ENCODE measurements around the gene PCCA.
A peak's percentile ranks its signal among the peaks of the same experiment; 100 is the strongest.
"Not testable (repeated sequence)": the region's sequence is repeated elsewhere in the genome, so short reads cannot be mapped to it uniquely, and the experiment has no call there.

PCCA gene

DNA sequence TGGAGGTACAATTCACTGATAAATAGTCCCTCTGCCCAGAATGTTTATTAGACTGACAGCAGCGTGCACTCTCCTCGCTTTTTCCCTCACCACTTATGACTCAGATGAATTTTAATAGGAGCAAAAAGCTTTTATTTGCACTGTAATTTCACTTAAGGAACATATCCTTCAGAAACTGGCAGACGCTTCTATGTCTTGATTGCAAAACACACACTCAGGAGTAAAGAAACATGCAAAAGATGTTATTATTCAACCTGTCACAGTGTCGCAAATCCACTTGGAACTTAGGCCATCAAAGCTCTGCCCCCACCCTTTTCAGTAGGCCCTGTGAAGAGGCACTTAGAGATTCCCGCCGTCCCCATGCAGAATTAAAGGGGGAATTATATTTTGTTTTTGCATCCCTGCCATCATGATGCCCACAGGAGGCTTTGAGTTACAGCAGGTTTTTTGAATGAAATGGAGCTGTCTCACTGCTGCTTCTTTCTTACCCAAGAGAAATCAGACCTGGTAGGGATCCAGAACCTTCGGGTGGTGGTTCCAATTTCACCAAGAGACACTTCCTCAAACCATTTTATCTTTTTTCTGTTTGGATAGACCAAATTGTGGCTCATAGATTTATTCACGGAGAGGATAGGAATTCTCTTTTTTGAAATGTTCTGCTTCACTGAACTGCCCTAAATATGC, 425.2 kb downstream of the PCCA start:
- DNase-seq = no peak

DNA sequence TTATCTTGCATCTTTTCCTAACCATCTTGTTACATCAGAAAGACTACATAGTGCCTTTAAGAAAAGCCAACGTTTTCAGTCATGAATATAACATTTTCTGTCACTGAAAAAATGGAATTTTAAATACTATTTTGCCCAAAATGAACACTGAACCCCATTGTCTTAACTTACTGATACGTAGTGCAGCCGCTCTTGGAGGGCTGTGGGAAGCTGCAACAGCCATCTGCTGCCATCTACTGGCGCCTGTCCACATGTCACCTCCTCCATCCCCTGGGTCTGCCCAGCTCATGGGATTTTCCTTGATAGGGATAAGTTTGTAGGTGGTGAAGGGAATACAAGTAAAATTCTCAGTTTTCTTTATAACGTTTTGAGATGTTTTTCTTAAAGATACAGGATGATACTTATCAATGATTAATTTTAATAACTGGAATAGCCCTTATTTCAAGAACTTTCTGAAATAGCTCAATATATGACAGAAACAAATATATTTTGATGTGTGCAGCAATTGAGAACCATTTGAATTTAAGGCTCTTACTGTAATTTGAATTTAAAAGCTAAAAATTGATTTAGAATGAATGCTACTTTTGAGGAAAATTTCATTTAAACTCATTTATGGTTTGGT, 426.0 kb downstream of the PCCA start:
- peak; percentile 62 to 68 for DNase-seq

DNA sequence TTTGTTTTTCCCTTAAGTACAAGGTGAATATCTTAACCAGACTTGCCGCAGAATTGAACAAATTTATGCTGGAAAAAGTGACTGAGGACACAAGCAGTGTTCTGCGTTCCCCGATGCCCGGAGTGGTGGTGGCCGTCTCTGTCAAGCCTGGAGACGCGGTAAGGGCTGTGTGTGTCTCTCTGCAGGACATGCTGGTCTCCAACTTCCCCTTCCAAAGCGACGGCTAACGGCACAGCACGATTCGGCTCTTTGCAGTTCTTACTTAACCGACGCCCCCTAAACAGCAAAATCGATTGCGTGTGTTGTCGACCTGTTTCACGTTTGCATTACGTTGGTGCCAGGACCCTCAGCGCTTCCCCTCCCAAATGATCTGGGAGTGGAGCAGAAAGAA, 426.5 kb downstream of the PCCA start:
- DNase-seq = no peak

DNA sequence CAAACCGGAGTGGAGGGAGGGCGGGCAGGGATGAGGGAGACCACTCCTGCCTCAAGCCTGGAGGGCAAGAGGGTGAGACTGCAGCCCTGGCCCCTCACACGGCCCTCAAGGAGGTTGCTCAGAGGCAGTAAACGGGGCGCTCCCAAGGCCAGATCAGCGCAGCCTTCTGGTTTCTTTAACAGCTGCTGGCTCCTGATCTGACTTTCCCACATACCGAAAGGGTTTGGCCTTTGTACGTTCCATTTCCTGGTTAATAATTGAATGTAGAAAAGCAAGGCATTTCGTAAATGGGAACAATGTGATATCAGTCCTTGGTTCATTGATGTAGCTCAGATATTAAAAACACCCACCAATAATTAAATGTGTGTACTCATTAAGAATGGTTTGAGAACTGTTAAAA, 428.2 kb downstream of the PCCA start:
- no peak for DNase-seq

DNA sequence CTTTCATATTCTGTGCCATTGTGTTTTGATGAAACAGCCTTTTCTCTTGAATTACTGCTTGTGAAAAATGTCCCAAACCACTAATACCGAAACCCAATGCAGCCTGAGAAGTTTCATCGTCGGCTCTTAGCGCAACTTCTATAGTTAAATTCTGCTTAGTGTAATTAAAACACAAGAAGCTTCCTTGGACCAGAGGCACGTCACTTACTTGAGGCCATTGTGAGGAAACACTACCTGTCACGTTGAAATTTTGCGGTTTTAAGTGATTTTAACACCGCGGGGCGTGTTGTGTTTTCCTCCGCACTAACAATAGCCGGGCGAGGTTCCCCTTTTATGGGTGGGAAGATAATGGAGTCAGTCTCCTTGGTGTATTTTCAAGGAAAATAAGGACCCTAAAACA, 428.8 kb downstream of the PCCA start:
- no peak for DNase-seq

DNA sequence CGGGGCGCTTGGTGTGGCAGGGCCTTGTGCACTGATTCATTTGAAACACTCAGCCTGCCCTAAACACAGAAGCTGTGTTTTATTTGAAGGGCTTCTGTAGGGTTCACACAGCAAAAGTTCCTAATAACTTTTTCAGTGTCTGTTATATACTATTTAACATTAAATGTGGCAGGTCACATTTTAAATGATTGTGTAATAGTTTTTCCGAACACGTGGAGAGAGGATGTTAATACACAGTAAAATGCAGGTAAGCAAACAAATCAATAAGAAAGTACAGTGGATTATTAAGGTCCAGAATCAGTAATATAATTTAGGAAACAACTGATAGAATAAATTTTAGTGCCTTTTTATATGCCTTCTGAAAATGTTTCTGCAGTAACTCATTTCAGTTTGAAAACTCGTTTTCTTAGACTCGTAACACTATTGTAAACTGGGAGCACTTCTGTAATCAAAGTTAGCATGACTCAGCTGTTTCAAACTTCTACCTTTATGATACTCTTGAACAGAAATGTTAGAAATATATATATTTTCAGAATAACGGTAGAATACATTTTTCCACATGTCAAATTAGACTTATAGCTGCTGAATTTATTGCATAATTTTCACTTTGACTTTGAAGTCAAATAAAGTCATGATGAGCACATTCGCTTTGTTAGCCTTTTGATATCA, 429.6 kb downstream of the PCCA start:
- no peak for DNase-seq

DNA sequence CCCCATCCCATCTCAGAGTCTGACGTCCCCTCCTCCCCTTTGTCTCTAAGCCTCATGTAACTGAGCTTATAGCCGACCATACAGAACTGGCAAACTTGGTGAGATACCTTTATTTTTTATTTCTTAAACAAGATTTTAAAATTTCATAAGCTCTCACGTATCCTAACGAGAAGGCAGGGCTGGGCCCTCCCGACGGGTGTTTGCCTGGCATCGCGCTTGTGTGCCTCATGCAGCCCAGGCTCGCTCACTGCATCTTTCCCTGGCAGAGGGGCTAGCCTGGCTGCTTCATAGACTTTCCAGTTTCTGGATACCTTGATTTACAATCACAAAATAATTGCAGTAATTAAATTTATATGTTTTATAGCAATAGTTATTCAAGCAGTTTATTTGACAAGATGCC, 430.7 kb downstream of the PCCA start:
- DNase-seq = no peak

DNA sequence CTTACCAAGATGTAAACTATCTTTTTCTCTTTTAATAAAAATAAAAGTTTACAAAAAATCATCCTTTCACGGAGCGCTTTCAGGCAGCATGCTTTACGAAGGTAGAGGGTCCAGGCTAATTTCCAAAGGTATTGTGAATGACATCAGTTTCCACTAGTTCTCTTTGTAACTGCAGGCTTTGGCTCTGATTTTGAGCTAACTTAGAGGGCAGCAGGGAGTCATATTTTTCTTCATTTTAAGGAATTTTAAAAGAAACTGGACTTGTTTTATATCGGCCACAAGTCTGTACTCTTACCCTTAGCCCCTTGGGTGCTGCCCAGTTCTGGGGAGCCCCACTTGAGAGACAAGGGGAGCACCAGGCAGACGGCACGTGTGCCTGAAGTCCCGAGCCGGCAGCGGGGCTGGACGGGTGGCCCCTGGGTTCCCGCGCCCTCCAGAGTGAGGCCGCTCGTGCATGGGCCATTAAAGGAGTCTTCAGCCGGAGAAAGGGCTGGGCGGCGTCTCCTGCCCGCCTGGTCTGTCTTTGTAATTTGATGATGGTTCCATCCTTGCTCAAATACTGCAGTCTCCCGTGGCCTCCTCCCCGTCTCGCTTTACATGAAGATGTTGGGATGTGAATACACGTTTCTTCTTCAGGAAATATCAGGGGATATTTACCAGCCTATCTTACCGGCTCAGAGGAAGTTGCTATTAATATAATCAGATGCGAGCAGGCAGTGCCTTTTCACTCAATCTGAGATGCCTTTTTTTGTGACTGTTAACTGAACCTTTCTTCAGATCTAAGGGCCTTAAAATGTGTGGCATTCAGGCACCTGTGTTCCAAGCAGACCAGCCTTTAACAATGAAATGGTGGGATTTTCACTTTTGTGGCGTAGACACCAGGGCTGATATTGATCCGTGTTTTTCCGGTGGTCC, 432.3 kb downstream of the PCCA start:
- no peak for DNase-seq

DNA sequence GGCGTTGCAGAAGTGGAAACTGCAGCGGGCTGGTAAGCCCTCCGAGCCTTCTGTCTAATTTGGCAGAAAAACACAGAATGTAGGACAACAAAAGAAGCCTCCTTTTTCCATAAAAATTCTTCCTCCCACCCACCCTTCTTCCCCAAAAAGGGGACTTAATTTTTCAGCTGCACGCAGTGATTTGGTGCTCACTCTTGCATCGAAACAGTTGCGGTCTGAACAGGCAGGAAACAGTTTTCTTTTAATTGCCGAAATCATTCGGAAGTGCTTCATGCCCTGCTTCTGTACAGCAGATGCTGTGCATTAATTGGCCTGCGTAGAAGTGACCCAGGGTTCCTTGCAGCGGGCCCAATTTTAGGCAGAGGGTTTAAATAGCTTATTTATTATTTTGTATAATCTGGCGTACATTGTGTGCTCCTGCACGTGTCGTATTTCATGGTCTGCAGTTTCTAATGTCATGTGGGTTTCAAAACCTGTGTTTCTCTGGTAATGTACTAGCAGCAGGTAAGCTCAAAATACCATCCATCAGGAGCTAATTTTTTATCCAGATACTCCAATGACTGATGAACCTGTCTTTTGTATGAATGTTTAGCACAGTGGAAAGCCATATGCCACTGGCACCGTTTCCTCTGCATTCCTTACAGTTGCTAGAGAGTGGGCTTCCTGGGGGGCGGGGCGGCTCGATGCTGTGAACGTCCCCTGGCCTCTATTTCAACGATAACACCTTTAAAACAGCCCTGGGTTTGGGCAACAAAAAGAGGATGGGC, 433.1 kb downstream of the PCCA start:
- no peak for DNase-seq

DNA sequence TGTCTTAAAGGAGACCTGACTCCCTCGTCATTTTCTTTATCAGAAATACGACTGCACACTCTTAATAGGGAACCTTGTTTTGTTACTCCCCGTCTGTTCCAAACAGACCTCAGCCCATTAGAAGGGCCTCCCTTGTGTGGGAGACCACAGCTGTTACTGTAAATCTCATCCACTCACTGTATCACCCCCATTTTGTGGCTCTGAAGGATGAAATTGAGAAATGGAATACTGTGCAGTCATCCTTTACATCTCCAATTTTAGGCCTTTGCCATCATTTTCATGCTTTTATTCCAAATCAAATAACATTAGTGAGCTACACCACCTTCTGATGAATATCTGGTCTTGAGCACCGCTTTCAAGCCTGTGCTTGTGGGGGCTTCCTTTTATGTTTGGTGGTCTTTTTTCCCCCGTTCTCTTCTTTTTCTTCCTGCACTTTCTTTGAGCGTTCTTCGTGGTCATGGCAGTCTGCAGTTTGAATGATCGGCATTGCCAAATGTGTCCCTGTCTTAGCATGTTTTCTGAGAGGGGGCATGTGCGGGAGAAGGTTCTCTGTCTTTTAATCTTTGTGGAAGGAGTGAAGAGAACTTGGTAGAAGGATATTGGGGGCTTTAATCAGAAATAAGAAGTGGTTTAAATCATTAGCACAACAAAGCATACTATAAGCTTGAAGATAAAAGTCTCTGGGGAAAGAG, 433.9 kb downstream of the PCCA start:
- no peak for DNase-seq

DNA sequence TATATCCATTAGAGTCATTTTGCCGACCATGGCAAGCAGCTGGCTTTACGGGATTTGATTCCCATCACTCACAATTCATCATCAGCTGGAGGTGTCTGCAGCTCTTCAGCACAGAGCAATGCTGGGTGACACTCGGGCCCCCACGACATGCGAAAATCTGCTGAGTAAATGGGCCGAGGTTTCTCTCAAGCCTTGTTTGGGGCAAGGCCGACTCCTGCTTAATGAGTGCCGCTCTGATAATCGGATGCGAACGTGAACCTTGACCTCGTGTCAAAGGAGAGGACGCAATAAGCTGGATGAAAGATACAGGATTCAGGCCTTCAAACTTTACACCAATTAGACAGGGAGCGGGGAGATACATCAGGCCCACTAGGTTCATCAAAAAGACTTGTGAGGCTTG, 434.5 kb downstream of the PCCA start:
- DNase-seq = no peak

DNA sequence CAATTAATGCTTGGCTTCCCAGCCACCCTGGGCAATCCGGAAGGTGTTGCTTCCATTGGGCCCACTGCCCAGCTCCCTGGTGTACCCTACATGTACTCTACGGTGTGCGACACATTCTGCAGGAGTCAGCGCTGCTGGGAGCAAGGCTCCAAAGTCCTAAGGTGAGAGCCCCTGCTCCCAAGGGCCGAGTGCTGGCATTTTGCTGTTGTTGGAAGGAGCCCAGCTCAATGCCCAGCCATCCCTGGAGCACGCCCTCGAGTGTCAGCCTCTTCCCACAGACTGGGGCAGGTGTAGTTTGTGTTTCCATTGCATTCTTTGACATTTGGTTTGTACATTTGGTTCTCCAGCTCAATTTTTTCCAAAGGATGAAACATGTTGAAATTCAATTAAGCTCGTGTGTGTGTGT, 435.1 kb downstream of the PCCA start:
- no peak for DNase-seq

DNA sequence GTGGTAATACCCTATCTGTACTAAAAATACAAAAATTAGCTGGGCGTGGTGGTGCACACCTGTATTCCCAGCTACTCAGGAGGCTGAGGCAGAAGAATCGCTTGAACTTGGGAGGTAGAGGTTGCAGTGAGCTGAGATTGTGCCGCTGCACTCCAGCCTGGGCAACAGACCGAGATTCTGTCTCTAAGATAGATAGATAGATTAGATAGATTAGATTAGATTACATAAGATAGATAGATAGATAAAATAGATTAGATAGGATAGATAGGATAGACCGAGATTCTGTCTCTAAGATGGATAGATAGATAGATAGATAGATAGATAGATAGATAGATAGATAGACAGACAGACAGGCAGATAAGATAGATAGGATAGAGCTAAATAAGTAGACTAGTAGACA, 435.8 kb downstream of the PCCA start:
- DNase-seq = not testable (repeated sequence)

DNA sequence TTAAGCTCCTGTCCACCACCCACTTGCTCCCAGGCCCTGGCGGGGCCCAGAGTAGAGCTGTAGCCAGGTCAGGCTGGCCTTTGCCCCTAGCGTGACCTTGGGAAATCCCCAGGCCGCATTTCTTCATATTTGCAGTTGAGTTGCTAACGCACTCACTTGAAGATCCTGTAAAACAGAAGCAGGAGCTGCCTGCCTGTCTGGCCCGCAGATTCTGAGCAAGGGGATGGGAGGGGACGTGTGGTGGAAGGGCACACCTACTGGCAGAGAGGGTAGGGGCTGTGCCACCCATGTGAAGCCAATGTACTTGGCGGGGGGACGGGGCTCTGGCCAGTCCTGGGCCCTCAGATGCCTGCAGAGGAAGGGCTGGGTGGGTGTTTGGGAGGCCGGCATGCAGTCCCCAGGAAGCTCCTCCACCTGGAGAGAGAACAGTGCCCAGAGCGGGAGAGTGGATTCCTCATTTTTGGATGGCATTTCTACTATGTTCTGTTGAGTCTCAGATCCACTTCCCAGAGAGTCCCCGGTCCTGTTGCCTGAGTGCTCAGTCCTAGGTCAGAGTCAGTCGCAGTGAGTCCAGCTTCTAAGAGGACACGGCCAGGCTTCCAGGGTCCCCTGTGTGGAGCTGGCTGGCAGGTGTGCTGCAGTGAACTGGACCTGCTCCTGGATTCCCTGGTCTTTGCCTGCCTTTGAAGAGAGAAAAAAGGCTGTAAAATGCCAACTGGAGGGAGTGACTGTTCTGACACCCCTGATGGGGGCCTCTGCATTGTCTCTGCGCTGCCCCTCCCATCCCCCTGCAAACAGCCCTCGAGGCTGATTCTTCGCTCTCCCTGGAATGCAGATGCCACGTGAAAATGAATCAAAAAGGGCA, 436.8 kb downstream of the PCCA start:
- DNase-seq = no peak

DNA sequence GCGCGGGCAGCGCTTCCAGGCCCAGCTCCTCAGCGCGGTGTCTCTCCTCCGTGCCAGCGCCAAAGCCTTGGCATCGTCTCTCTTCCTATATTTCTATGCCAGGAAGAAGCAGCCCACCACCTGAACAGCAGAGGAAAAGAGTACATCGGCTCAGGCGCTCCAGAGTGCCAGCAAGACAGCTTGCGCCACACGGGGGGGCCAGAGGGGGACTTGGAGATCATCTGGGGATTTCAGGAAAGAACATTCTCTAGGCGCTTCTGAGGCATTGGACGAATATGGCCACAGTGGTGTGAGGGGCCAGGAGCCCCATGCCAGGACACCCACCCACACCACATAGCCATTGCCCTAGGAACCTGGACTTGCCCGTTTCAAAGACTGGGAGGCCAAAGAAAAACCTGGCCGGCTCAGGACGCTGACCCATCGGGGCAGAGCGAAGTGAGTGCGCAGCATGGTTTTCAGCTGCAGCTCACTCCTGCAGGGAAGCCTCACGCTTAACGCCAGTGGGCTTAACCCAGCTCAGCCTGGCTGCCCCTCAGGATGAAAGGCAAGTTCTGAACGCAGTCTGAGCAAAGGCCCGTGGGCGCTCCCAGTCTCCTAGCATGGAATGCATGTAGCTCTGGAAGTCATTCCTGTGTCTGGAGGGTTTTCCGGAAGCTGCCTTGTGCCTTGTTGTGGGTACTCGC, 437.6 kb downstream of the PCCA start:
- no peak for DNase-seq

DNA sequence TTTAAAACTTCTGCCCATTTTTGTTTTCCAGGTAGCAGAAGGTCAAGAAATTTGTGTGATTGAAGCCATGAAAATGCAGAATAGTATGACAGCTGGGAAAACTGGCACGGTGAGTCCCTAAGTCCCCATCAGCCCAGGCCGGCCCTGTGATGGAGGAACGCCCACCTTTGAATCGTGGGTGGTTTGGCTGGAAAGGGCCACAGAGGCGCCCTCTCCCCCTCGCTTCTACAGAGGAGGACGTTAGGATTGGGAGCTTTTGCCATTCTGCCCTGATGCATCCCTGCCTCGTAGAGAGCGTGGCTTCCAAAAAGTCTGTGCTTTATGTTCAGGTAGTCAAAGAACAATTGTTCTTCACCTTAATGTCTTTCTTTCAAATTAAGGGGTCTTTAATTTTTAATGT, 438.8 kb downstream of the PCCA start:
- no peak for DNase-seq

DNA sequence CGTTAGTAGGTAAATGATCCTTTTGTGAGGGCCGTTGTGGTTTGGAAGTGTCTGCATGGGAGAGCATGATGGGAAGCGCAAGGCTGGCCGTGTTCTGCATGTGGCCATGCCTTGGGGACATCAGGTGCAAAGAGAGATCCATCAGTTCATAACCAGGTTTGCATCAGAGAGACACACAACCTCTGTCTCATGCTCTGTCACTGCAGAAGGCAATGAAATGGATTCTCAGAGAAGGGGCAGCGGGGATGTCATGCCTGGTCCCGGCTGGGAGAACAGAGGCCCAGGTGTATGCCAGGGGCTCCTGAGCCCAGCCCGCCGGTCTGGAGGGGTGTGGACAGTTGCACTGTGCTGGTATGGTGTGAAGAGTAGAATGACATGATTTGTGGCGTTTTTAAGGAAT, 439.5 kb downstream of the PCCA start:
- no peak for DNase-seq

DNA sequence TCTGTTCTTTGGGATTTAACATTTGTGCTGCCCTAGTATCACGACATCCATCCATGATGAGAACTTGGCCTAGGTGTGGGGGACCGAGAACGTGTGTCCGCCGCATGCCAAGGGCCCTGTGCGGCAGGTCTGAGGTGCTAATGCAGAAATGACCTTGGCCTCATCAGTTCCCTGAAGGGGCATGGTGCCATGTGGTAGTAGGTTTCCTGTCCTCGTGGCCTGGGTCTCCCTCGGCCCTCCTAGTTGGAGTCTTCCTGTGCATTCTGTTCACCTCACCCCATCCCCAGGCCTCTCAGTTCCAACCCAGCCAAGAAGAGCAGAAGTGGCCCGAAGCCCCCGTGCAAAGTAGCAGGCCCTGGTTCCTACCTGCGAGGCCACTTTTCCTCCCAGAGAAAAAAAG, 439.9 kb downstream of the PCCA start:
- no peak for DNase-seq

DNA sequence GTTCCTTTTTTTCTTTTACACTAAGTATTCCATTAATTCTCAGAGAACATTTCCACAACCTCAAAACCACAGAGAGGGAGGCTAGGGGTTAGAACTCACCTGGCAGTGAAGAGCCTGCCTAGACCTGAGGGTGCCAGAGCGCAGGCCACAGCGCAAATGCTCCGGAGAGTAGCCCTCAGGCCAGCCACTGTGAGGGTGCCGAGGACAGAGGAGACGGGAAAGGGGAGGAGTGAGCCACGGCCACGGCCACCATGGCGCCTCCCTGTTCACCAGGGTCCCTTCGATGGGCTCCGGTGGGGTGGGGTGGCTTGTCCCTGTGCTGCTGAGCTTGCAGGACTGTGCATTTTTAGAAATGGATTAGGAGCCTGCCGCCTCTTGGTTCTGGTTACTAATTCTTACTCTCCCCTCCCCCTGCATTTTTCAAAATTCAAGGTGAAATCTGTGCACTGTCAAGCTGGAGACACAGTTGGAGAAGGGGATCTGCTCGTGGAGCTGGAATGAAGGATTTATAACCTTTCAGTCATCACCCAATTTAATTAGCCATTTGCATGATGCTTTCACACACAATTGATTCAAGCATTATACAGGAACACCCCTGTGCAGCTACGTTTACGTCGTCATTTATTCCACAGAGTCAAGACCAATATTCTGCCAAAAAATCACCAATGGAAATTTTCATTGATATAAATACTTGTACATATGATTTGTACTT, 440.9 kb downstream of the PCCA start:
- DNase-seq = no peak
